ENCODE measurements around the gene PIK3AP1. TPM values are rescaled to one million over a fixed set of nuclear protein-coding genes. Genes with fewer than 3 reads are reported as not detected.

PIK3AP1 gene
- total and polyA plus RNA-seq, 2 of the 13 experiments (the other 11 are each of a cell fraction or from before 2014, with no cell fraction given): 3.6 to 13.8 TPM

GRCh38 chr10:96720422-96721206, at the start of gene PIK3AP1 (continued):
- TF ChIP-seq ZNF512B (CRISPR knock-in tag; IDR thresholded peaks at IDR 0.05; ENCODE audit: borderline replicate concordance): 0 out of 2 replicates have a peak, but pooled peaks have one; percentile 63
- TF ChIP-seq GABPB1 (CRISPR knock-in tag; IDR thresholded peaks at IDR 0.05): peak; percentile 63
- no peak for TF ChIP-seq ONECUT2 (CRISPR knock-in tag; IDR thresholded peaks at IDR 0.05)
- TF ChIP-seq ZNF674 (CRISPR knock-in tag; IDR thresholded peaks at IDR 0.05; ENCODE audit: low read depth): no peak
- 0 out of 2 replicates have a peak, but pooled peaks have one; percentile 19 for TF ChIP-seq GZF1 (CRISPR knock-in tag; IDR thresholded peaks at IDR 0.05)
- TF ChIP-seq ZNF350 (CRISPR knock-in tag; IDR thresholded peaks at IDR 0.05; ENCODE audit: borderline replicate concordance, low read depth): no peak; the same call in 1 of the 2 replicates
- 0 out of 2 replicates have a peak, but pooled peaks have one; percentile 53 for TF ChIP-seq HIC2 (CRISPR knock-in tag; IDR thresholded peaks at IDR 0.05; ENCODE audit: low read depth)
- TF ChIP-seq SCMH1 (CRISPR knock-in tag; IDR thresholded peaks at IDR 0.05; ENCODE audit: borderline replicate concordance): no peak
- no peak for TF ChIP-seq TMF1 (CRISPR knock-in tag; IDR thresholded peaks at IDR 0.05; ENCODE audit: low read depth)
- TF ChIP-seq JARID2 (CRISPR knock-in tag; IDR thresholded peaks at IDR 0.05; ENCODE audit: insufficient replicate concordance): no peak
- no peak for TF ChIP-seq ZNF550 (CRISPR knock-in tag; IDR thresholded peaks at IDR 0.05; ENCODE audit: borderline replicate concordance)
- TF ChIP-seq ZNF263 (CRISPR knock-in tag; IDR thresholded peaks at IDR 0.05): peak; percentile 10; the same call in 1 of the 2 replicates
- no peak for TF ChIP-seq ATF6 (CRISPR knock-in tag; conservative IDR thresholded peaks at IDR 0.05)
- TF ChIP-seq ZNF253 (CRISPR knock-in tag; IDR thresholded peaks at IDR 0.05; ENCODE audit: borderline replicate concordance): no peak
- TF ChIP-seq ZBTB26 (CRISPR knock-in tag; IDR thresholded peaks at IDR 0.05; ENCODE audit: borderline replicate concordance): no peak
- no peak for TF ChIP-seq ZNF12 (CRISPR knock-in tag; IDR thresholded peaks at IDR 0.05)
- TF ChIP-seq ZNF83 (CRISPR knock-in tag; IDR thresholded peaks at IDR 0.05; ENCODE audit: borderline replicate concordance): no peak
- TF ChIP-seq ZNF740 (CRISPR knock-in tag; IDR thresholded peaks at IDR 0.05): no peak
- no peak for TF ChIP-seq KDM4B (CRISPR knock-in tag; IDR thresholded peaks at IDR 0.05)
- no peak for TF ChIP-seq ZBTB1 (CRISPR knock-in tag; IDR thresholded peaks at IDR 0.05; ENCODE audit: borderline replicate concordance)
- no peak for TF ChIP-seq NFYC (CRISPR knock-in tag; IDR thresholded peaks at IDR 0.05)
